GM18861 (cell line): ENCODE measurements around the gene CAPZB.

Experiments used
- ATAC-seq: cut with Tn5 transposase; IDR thresholded peaks from one replicate; pipeline ENCODE4 v1.9.1; 2021; ENCODE audit not compliant: unreplicated experiment

CAPZB gene

GRCh38 chr1:19469004-19469403 is 16.3 kb downstream of the CAPZB start:
- ATAC-seq: no peak

- no peak for ATAC-seq
Observed at GRCh38 chr1:19468397-19468956, 16.9 kb downstream of the CAPZB start.

- ATAC-seq: no peak
Observed at GRCh38 chr1:19467199-19468187, 17.8 kb downstream of the CAPZB start.

GRCh38 chr1:19466112-19466561 is 19.2 kb downstream of the CAPZB start:
- ATAC-seq: no peak

- no peak for ATAC-seq
Observed at GRCh38 chr1:19465650-19466049, 19.7 kb downstream of the CAPZB start.

GRCh38 chr1:19465123-19465522 is 20.2 kb downstream of the CAPZB start:
- no peak for ATAC-seq

- ATAC-seq: no peak
Observed at GRCh38 chr1:19464696-19465095, 20.6 kb downstream of the CAPZB start.

- no peak for ATAC-seq
Observed at GRCh38 chr1:19463504-19463803, 21.9 kb downstream of the CAPZB start.

- peak; percentile 56 for ATAC-seq
Observed at GRCh38 chr1:19462781-19463503, 22.4 kb downstream of the CAPZB start.

- no peak for ATAC-seq
Observed at GRCh38 chr1:19461220-19461554, 24.2 kb downstream of the CAPZB start.

GRCh38 chr1:19460535-19461219 is 24.7 kb downstream of the CAPZB start:
- no peak for ATAC-seq

- ATAC-seq: no peak
Observed at GRCh38 chr1:19458815-19459417, 26.4 kb downstream of the CAPZB start.

GRCh38 chr1:19457607-19458006 is 27.7 kb downstream of the CAPZB start:
- no peak for ATAC-seq

- no peak for ATAC-seq
Observed at GRCh38 chr1:19456968-19457441, 28.3 kb downstream of the CAPZB start.

- ATAC-seq: no peak
Observed at GRCh38 chr1:19455353-19455752, 30.0 kb downstream of the CAPZB start.

GRCh38 chr1:19454265-19455146 is 30.8 kb downstream of the CAPZB start:
- no peak for ATAC-seq

GRCh38 chr1:19453741-19454201 is 31.6 kb downstream of the CAPZB start:
- no peak for ATAC-seq

- no peak for ATAC-seq
Observed at GRCh38 chr1:19452221-19452663, 33.1 kb downstream of the CAPZB start.

GRCh38 chr1:19450811-19451515 is 34.4 kb downstream of the CAPZB start:
- ATAC-seq: no peak
